GM13976 (cell line): ENCODE results near the gene TIAM1.

Experiments used
- DNase-seq: peaks from one replicate; pipeline ENCODE4 v3.0.0; 2012; ENCODE audit warnings: low spot score
- in situ Hi-C: fragments of 300-500 bp; cut with MboI; formaldehyde crosslinking; loops from one replicate; pipeline ENCODE4 v1.12.0; 2022; ENCODE audit warnings: low sequenced_read_pairs, mixed read lengths, inconsistent platforms; ENCODE audit not compliant: unreplicated experiment
- TF ChIP-seq, protein P1 (sequence below): IDR thresholded peaks from 2 replicates; pipeline ENCODE4 v1.5.1; 2012; ENCODE audit warnings: borderline replicate concordance, mild to moderate bottlenecking; ENCODE audit not compliant: insufficient read depth; ENCODE audit errors: extremely low read depth, missing control alignments, control extremely low read depth

Gene TIAM1

DNA sequence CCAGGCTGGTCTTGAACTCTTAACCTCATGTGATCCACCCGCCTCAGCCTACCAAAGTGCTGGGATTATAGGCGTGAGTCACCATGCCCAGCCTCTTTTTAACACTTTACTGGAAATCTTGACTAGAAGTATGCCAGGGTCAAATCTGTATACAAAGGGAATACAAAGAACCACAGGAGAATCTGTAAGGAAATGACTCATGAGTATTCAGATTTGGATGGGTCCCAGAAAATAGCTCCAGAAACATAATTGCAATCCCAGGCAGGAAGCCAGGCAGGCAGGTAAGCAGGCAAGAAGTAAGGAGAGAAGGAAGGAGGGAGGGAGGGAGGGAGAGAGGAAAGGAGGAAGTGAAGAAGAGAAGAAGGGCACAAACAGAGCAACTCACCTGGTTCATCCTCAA, 22.8 kb upstream of the TIAM1 start:
- TF ChIP-seq, protein P1, sequence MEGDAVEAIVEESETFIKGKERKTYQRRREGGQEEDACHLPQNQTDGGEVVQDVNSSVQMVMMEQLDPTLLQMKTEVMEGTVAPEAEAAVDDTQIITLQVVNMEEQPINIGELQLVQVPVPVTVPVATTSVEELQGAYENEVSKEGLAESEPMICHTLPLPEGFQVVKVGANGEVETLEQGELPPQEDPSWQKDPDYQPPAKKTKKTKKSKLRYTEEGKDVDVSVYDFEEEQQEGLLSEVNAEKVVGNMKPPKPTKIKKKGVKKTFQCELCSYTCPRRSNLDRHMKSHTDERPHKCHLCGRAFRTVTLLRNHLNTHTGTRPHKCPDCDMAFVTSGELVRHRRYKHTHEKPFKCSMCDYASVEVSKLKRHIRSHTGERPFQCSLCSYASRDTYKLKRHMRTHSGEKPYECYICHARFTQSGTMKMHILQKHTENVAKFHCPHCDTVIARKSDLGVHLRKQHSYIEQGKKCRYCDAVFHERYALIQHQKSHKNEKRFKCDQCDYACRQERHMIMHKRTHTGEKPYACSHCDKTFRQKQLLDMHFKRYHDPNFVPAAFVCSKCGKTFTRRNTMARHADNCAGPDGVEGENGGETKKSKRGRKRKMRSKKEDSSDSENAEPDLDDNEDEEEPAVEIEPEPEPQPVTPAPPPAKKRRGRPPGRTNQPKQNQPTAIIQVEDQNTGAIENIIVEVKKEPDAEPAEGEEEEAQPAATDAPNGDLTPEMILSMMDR = no peak
- in situ Hi-C loops = no loop called here
- DNase-seq = no peak

DNA sequence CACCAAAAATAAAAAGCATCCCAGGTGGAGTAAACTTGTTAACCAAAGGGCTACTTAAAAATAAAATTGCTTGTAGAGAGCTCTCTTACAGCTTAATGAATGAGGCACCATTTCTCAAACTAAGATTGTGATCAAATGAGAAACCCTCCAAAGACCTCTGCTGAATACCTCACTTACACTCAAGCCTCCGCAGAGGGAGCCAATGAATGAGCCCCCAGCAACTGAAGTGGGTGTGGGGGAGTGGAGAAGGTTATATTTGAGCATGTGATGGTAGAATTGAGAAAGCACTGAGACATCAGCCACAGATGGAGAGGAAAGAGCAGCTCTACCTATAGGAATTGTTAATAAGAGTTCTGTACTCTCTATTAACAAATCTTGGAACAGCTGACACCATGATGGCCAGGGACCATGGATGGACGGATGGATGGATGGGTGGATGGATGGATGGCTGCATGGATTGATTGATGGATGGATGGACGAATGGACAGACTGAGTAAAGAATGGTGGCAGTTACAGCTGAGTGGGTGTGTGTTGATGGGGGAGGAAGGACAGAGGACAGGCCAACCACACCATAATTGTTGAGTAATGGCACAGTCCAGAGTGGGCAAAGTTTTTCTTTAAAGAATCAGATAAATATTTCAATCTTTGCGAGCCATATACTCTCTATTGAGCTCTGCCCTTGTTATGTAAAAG, 20.3 kb upstream of the TIAM1 start:
- TF ChIP-seq, protein P1 = no peak
- in situ Hi-C loops = no loop called here
- no peak for DNase-seq

DNA sequence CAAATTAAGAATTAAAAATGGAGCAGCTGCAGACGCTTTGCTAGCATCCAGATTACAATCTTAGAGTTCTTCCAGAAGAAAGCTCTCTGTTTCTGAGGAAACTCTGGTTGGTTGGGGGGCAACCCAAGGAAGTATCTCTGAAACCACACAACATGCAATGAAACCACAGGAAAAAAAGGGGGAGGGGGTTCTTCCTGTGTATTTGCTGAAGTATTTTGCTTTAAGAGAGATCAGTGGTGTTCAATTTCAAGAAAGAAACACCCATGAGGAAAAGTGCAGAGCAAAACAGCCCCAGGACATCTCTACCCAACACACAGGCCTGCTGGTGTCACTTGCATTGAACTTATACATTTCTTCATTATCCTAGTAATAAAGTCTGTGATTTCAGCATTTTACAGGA, 19.7 kb upstream of the TIAM1 start:
- no peak for DNase-seq
- TF ChIP-seq, protein P1 = no peak
- in situ Hi-C loops = no loop called here

DNA sequence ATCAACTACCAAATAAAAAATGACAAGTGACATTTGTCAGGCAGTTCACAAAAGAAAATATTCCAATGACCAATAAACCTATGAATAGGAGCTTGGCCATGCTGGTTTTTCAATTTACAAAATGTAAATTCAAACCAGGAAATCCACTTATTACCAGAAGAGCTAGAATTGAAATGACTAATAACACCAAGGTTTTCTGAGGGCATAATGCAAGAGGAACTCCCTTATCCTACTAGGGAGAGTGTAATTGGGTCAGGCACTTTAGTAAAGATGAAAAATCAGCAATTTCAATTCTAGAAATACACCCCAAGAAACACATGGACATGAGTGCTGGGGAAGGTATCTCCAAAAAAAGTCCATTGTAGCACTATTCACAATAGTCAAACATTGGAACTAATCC, 16.7 kb upstream of the TIAM1 start:
- TF ChIP-seq, protein P1 = no peak
- in situ Hi-C loops = no loop called here
- no peak for DNase-seq

DNA sequence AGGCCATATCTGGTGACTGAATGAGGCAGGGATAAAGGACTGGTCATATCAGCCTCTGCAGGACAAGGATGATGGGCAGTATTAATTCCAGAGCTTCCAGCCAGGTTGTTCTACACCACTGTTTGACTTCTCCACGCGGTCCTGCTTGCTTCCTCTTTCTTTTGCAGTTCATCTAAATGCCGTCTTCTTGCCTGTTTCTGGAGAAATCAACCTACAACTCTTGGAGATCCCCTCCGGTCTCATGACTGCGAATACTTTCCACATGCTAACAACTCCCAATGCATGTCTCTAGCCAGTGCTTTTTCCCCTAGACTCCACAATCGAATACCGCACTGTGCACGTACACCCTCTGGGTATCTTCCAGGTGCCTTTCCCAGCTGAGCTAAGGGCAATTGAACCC, 14.1 kb upstream of the TIAM1 start:
- TF ChIP-seq, protein P1 = no peak
- no peak for DNase-seq
- in situ Hi-C loops = no loop called here

DNA sequence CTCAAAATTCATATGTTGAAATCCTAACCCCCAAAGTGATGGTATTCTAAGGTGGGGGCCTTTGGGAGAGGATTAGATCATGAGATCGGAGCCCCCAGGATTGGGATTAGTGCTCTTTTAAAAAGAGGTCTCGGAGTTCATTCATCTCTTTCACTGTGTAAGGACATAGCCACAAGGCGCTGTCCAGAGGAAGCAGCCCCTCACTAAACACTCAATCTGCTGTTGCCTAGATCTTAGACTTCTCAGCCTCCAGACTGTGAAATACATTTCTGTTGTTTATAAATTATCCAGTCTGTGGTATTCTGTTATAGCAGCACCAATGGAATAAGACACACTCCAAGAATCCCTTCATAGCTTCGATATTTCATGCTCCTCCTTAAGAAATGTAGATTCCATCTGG, 12.4 kb upstream of the TIAM1 start:
- TF ChIP-seq, protein P1 = no peak
- in situ Hi-C loops = no loop called here
- DNase-seq = no peak
